GM19463 (cell line): ENCODE results near the gene ZNF526.
A peak's percentile ranks its signal among the peaks of the same experiment; 100 is the strongest.

Source experiments
- ATAC-seq: cut with Tn5 transposase; IDR thresholded peaks from one replicate; pipeline ENCODE4 v1.9.1; 2021; ENCODE audit warnings: mild to moderate bottlenecking, moderate library complexity; ENCODE audit not compliant: unreplicated experiment

ZNF526 gene

GRCh38 chr19:42193706-42194105 lies 26.4 kb upstream of the ZNF526 start:
- ATAC-seq = no peak

GRCh38 chr19:42196011-42197001 lies 23.8 kb upstream of the ZNF526 start:
- no peak for ATAC-seq

GRCh38 chr19:42197375-42197817 lies 22.7 kb upstream of the ZNF526 start:
- ATAC-seq = no peak

- ATAC-seq = peak; percentile 52
These were observed 21.3 kb upstream of the ZNF526 start for GRCh38 chr19:42198676-42199439.

- peak; percentile 33 for ATAC-seq
These were observed 20.5 kb upstream of the ZNF526 start for GRCh38 chr19:42199440-42200115.

GRCh38 chr19:42200116-42200715 lies 19.9 kb upstream of the ZNF526 start:
- ATAC-seq = no peak

- ATAC-seq = peak; percentile 52
These were observed 18.4 kb upstream of the ZNF526 start for GRCh38 chr19:42201489-42202289.

- no peak for ATAC-seq
These were observed 17.7 kb upstream of the ZNF526 start for GRCh38 chr19:42202290-42202880.

GRCh38 chr19:42203700-42204099 lies 16.4 kb upstream of the ZNF526 start:
- no peak for ATAC-seq

- ATAC-seq = no peak
These were observed 15.4 kb upstream of the ZNF526 start for GRCh38 chr19:42204664-42205063.

- no peak for ATAC-seq
These were observed 13.0 kb upstream of the ZNF526 start for GRCh38 chr19:42206871-42207755.

- ATAC-seq = no peak
These were observed 12.3 kb upstream of the ZNF526 start for GRCh38 chr19:42207767-42208271.

GRCh38 chr19:42208612-42209011 lies 11.5 kb upstream of the ZNF526 start:
- ATAC-seq = no peak

- ATAC-seq = no peak
These were observed 7.2 kb upstream of the ZNF526 start for GRCh38 chr19:42212886-42213285.

- no peak for ATAC-seq
These were observed 5.2 kb upstream of the ZNF526 start for GRCh38 chr19:42214810-42215485.

GRCh38 chr19:42216653-42217519 lies 3.2 kb upstream of the ZNF526 start:
- no peak for ATAC-seq
